ENCODE results near the gene NMRAL1. TPM values are rescaled to one million over a fixed set of nuclear protein-coding genes. Genes with fewer than 3 reads are reported as not detected.
A peak's percentile ranks its signal among the peaks of the same experiment; 100 is the strongest.

The NMRAL1 gene
- total RNA-seq, 1 donor from 2014 or later = 35.3 TPM

GRCh38 chr16:4414187-4414917 lies 60.1 kb downstream of the NMRAL1 start:
- H3K27ac Mint-ChIP-seq (ENCODE audit: unreplicated experiment) = no peak overlapping the region
- no peaks in the 10 kb centered on the region for H3K9me3 Mint-ChIP-seq (ENCODE audit: unreplicated experiment)
- H3K36me3 Mint-ChIP-seq (ENCODE audit: low read depth, unreplicated experiment) = peaks cover 16% of the 10 kb centered on the region
- TF ChIP-seq, protein P1, sequence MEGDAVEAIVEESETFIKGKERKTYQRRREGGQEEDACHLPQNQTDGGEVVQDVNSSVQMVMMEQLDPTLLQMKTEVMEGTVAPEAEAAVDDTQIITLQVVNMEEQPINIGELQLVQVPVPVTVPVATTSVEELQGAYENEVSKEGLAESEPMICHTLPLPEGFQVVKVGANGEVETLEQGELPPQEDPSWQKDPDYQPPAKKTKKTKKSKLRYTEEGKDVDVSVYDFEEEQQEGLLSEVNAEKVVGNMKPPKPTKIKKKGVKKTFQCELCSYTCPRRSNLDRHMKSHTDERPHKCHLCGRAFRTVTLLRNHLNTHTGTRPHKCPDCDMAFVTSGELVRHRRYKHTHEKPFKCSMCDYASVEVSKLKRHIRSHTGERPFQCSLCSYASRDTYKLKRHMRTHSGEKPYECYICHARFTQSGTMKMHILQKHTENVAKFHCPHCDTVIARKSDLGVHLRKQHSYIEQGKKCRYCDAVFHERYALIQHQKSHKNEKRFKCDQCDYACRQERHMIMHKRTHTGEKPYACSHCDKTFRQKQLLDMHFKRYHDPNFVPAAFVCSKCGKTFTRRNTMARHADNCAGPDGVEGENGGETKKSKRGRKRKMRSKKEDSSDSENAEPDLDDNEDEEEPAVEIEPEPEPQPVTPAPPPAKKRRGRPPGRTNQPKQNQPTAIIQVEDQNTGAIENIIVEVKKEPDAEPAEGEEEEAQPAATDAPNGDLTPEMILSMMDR (IDR thresholded peaks at IDR 0.05; ENCODE audit: unreplicated experiment) = no peak
- DNase-seq (ENCODE audit: low spot score) = no peak
- peaks cover 12% of the 10 kb centered on the region for H3K4me1 Mint-ChIP-seq (ENCODE audit: unreplicated experiment)
- peak overlapping the region; percentile 49 for H3K4me3 Mint-ChIP-seq (ENCODE audit: unreplicated experiment)
- H3K27me3 Mint-ChIP-seq (ENCODE audit: unreplicated experiment) = peaks cover 14% of the 10 kb centered on the region

DNA sequence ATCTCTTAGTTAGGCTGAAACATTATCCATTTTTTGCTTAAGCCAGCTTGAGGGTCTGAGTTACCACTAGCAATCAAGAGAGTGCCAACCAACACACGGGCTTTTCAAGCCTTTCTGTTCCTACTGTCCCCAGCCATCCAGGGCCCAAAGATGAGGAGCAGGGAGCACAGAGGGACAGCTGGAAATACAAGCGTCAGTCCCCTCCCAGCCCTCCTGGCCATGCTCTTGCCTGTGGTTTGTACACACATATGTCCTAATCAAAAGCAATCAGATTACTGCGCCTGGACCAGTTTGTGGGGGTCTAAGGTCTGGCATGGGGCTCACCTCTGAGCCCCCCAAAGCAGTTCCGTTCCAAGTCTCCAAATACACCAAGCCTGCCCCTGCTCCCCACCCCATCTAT lies 61.6 kb downstream of the NMRAL1 start:
- TF ChIP-seq, protein P1 (IDR thresholded peaks at IDR 0.05; ENCODE audit: unreplicated experiment) = no peak
- Mint-ChIP-seq H3K9me3 (ENCODE audit: unreplicated experiment) (no peaks in the 10 kb centered on the region), H3K4me1 (ENCODE audit: unreplicated experiment) (peaks cover 12% of the 10 kb centered on the region), H3K27ac (ENCODE audit: unreplicated experiment) (no peak overlapping the region), H3K36me3 (ENCODE audit: low read depth, unreplicated experiment) (peaks cover 16% of the 10 kb centered on the region), H3K4me3 (ENCODE audit: unreplicated experiment) (no peak overlapping the region), H3K27me3 (ENCODE audit: unreplicated experiment) (peaks cover 14% of the 10 kb centered on the region)
- no peak for DNase-seq (ENCODE audit: low spot score)

DNA sequence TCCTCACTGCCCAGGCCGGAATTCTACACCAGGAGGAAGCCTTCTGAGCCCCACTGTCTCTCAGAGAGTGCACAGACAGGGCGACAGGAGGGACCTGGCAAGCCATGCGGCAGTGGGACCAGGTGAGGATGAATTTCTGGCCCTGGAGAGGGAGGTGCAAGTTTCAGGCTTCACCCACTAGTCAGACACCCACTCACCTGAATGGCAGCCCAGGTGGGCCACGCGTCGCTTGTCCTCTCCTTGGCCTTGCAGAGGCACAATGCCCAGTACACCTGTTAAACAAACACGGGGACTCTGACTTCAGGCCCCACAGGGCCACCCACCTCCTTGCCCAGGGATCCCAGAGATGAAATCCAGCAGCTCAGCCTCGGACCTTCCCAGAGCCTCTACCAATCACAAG lies 62.3 kb downstream of the NMRAL1 start:
- H3K36me3 Mint-ChIP-seq (ENCODE audit: low read depth, unreplicated experiment) = peaks cover 16% of the 10 kb centered on the region
- H3K27ac Mint-ChIP-seq (ENCODE audit: unreplicated experiment) = peak overlapping the region; percentile 18
- DNase-seq (ENCODE audit: low spot score) = no peak
- no peak overlapping the region for H3K4me3 Mint-ChIP-seq (ENCODE audit: unreplicated experiment)
- peaks cover 12% of the 10 kb centered on the region for H3K4me1 Mint-ChIP-seq (ENCODE audit: unreplicated experiment)
- TF ChIP-seq, protein P1 (IDR thresholded peaks at IDR 0.05; ENCODE audit: unreplicated experiment) = no peak
- no peaks in the 10 kb centered on the region for H3K9me3 Mint-ChIP-seq (ENCODE audit: unreplicated experiment)
- peaks cover 14% of the 10 kb centered on the region for H3K27me3 Mint-ChIP-seq (ENCODE audit: unreplicated experiment)

Other genes starting within 250 kb of the NMRAL1 start
- gene SRL, start 232.5 kb downstream of the NMRAL1 start, total RNA-seq (ENCODE audit: unreplicated experiment) = 0.26 TPM
- 6.2 TPM for gene TFAP4, start 201.6 kb downstream of the NMRAL1 start, total RNA-seq (ENCODE audit: unreplicated experiment)
- 1.6 TPM for gene GLIS2, start 158.6 kb downstream of the NMRAL1 start, total RNA-seq (ENCODE audit: unreplicated experiment)
- gene PAM16, start 123.3 kb downstream of the NMRAL1 start, total RNA-seq (ENCODE audit: unreplicated experiment) = 29.5 TPM
- 0.67 TPM for gene VASN, start 102.8 kb downstream of the NMRAL1 start, total RNA-seq (ENCODE audit: unreplicated experiment)
- gene CORO7, start 58.0 kb downstream of the NMRAL1 start, total RNA-seq (ENCODE audit: unreplicated experiment) = 103 TPM
- 32.0 TPM for gene DNAJA3, start 48.8 kb downstream of the NMRAL1 start, total RNA-seq (ENCODE audit: unreplicated experiment)
- gene HMOX2, start 1.8 kb upstream of the NMRAL1 start, total RNA-seq (ENCODE audit: unreplicated experiment) = 225 TPM
- 25.6 TPM for gene CDIP1, start 64.1 kb upstream of the NMRAL1 start, total RNA-seq (ENCODE audit: unreplicated experiment)
- 0.54 TPM for gene C16orf96, start 81.7 kb upstream of the NMRAL1 start, total RNA-seq (ENCODE audit: unreplicated experiment)
- 31.0 TPM for gene UBALD1, start 140.3 kb upstream of the NMRAL1 start, total RNA-seq (ENCODE audit: unreplicated experiment)
- gene MGRN1, start 150.2 kb upstream of the NMRAL1 start, total RNA-seq (ENCODE audit: unreplicated experiment) = 82.5 TPM
- gene NUDT16L1, start 218.9 kb upstream of the NMRAL1 start, total RNA-seq (ENCODE audit: unreplicated experiment) = 43.1 TPM

Measured in endothelial cell (in vitro differentiated cells).